OCI-LY7 (cell line): ENCODE measurements around the gene CPTP. TPM values are rescaled to one million over a fixed set of nuclear protein-coding genes. Genes with fewer than 3 reads are reported as not detected.

Source experiments
- BruUV-seq: library from RNA; stranded (reverse); fragments of 400-500 nt; replicated peaks from 2 replicates; lab custom pipeline; 2021; lab: Mats Ljungman, UMichigan
- CTCF ChIA-PET: fragments of 300-600 bp; sonication (Branson Sonifier 250); formaldehyde crosslinking; loops from one replicate; lab custom pipeline; 2022; ENCODE audit warnings: antibody characterized with exemption; ENCODE audit not compliant: unreplicated experiment; lab: Charles Lee
- POLR2A ChIA-PET: fragments of 300-600 bp; sonication (Branson Sonifier 250); formaldehyde crosslinking; loops from one replicate; lab custom pipeline; 2022; ENCODE audit warnings: antibody characterized with exemption; lab: Charles Lee
- DNase-seq: peaks from one replicate; pipeline ENCODE4 v3.0.0-alpha.2; 2015; ENCODE audit warnings: low spot score
- H2AFZ ChIP-seq: fragments of 200-600 bp; sonication (generic), shearing (Covaris generic); 2 replicates; pipeline ENCODE4 v1.6.1; 2014; ENCODE audit warnings: mild to moderate bottlenecking, antibody characterized with exemption, low read length, moderate library complexity
- H3K27ac ChIP-seq: fragments of 200-600 bp; sonication (generic); 2 replicates; pipeline ENCODE4 v1.5.1; 2014; ENCODE audit warnings: mixed run types, low read depth, mild to moderate bottlenecking, moderate library complexity, low read length, inconsistent platforms; ENCODE audit not compliant: poor library complexity, severe bottlenecking
- H3K36me3 ChIP-seq: fragments of 200-600 bp; sonication (generic); 2 replicates; pipeline ENCODE4 v1.6.1; 2014; ENCODE audit warnings: mild to moderate bottlenecking, antibody characterized with exemption, low read length, moderate library complexity, mixed read lengths; ENCODE audit not compliant: insufficient read depth
- H3K4me1 ChIP-seq: fragments of 200-600 bp; sonication (generic); 2 replicates; pipeline ENCODE4 v1.5.1; 2014; ENCODE audit warnings: mild to moderate bottlenecking, low read length; ENCODE audit not compliant: insufficient read depth, poor library complexity, severe bottlenecking
- H3K4me2 ChIP-seq: fragments of 200-600 bp; sonication (generic); 2 replicates; pipeline ENCODE4 v1.6.1; 2014; ENCODE audit warnings: mild to moderate bottlenecking, low read length
- H3K4me3 ChIP-seq: fragments of 200-600 bp; sonication (generic); 2 replicates; pipeline ENCODE4 v1.5.1; 2014; ENCODE audit warnings: mild to moderate bottlenecking, low read depth, low read length; ENCODE audit not compliant: poor library complexity, severe bottlenecking
- H3K79me2 ChIP-seq: fragments of 200-600 bp; sonication (generic); 2 replicates; pipeline ENCODE4 v1.6.1; 2016; ENCODE audit warnings: low read depth, mild to moderate bottlenecking, low read length, moderate library complexity, mixed read lengths; ENCODE audit not compliant: insufficient read depth
- H3K9me2 ChIP-seq: fragments of 200-600 bp; sonication (generic); 2 replicates; pipeline ENCODE4 v1.6.1; 2016; ENCODE audit warnings: mild to moderate bottlenecking, low read length, mixed read lengths; ENCODE audit not compliant: insufficient read depth
- H3K9me3 ChIP-seq: fragments of 200-600 bp; sonication (generic); 2 replicates; pipeline ENCODE4 v1.6.1; 2014; ENCODE audit warnings: mild to moderate bottlenecking, mixed run types, low read length, mixed read lengths
- H4K20me1 ChIP-seq: fragments of 200-600 bp; sonication (generic); 2 replicates; pipeline ENCODE4 v1.6.1; 2014; ENCODE audit warnings: mild to moderate bottlenecking, antibody characterized with exemption, low read length, moderate library complexity, mixed read lengths; ENCODE audit not compliant: insufficient read depth
- EZH2phosphoT487 ChIP-seq: fragments of 200-600 bp; sonication (generic); IDR thresholded peaks from 2 replicates; pipeline ENCODE4 v1.6.1; 2018; ENCODE audit warnings: low read depth, borderline replicate concordance, mild to moderate bottlenecking, mixed run types, antibody characterized with exemption, low read length, moderate library complexity, mixed read lengths
- intact Hi-C: fragments of 100-400 bp; cut with micrococcal nuclease; formaldehyde crosslinking; loops from one replicate; pipeline ENCODE4 v1.10.0; 2022; ENCODE audit not compliant: unreplicated experiment
- total RNA-seq, 2 experiments: library from RNA; depleted of rRNA in 1 of 2; stranded (reverse); fragments of >200 nt in 1 of 2; shearing (Covaris generic) in 1 of 2; gene quantifications; 2 replicates each; pipeline ENCODE4 v1.2.3, GENCODE V29; 2014 to 2022
- TF ChIP-seq, protein P1 (sequence below): fragments of 200-600 bp; sonication (generic); conservative IDR thresholded peaks from 2 replicates; pipeline ENCODE4 v1.5.1; 2014; ENCODE audit warnings: mild to moderate bottlenecking, antibody characterized with exemption, low read length, moderate library complexity, mixed read lengths

CPTP gene
- total RNA-seq, 2 experiments from 2014 or later, result 16.6 to 20.6 TPM

DNA sequence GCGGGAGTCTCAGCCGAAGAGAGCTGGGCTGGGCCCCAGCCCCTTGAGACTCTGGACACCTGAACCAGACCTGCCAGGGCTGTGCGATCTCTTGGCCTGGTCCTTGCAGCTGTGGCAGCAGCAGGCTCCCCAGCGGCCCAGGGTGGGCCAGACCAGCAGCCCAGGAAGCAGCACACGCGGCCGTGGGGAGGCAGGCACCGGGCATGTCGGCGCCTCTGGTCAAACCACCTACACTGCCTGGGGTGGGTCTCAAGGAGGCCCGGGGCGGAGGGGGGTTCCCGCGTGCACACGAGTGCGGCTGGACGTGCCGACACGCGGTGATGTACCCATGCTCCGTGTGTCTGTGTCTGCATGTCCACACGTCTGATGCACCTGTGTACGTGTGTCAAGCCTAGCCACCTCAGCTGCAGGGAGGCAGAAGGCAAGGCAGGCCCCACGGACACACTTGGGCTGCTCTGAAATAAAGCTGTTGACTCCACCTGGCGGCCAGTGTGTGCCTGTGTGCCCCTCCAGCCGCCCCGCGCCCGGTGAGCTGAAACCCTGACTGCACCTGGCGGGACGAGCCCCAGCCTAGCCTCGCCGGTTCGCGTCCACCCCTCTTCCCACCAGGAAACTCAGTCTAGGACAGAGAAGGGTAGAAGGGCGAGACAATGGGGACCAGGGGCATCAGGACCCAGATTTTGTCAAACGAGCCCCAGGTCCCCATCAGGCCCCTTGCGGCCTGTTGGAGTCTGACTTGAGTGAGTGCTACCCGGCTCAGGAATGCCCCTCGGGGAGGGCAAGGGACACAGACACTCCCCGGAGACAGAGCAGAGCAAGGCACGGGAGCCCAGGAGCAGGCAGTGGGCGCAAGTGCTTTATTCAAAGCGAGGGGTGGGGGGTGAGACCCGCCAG is 32.8 kb upstream of the CPTP start:
- H2AFZ ChIP-seq, result no peak overlapping the region
- TF ChIP-seq, protein P1, sequence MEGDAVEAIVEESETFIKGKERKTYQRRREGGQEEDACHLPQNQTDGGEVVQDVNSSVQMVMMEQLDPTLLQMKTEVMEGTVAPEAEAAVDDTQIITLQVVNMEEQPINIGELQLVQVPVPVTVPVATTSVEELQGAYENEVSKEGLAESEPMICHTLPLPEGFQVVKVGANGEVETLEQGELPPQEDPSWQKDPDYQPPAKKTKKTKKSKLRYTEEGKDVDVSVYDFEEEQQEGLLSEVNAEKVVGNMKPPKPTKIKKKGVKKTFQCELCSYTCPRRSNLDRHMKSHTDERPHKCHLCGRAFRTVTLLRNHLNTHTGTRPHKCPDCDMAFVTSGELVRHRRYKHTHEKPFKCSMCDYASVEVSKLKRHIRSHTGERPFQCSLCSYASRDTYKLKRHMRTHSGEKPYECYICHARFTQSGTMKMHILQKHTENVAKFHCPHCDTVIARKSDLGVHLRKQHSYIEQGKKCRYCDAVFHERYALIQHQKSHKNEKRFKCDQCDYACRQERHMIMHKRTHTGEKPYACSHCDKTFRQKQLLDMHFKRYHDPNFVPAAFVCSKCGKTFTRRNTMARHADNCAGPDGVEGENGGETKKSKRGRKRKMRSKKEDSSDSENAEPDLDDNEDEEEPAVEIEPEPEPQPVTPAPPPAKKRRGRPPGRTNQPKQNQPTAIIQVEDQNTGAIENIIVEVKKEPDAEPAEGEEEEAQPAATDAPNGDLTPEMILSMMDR, result peak; percentile 85
- TF ChIP-seq EZH2phosphoT487, result no peak
- intact Hi-C loops, result loop anchor here (2.0 kb wide), 2 partner anchors 169 to 259 kb away; no protein-coding TSS in a partner anchor
- ChIA-PET POLR2A (no interaction called here), CTCF (interaction anchor here (0.5 to 1.1 kb wide), 5 partner anchors 8 to 1125 kb away, joined by 3 to 5 read pairs (median 4); no protein-coding TSS in a partner anchor)
- no peak overlapping the region for H3K4me3 ChIP-seq
- DNase-seq, result peak; percentile 85
- no peaks in the 10 kb centered on the region for H3K4me1 ChIP-seq
- no peaks in the 10 kb centered on the region for H3K36me3 ChIP-seq
- H3K9me3 ChIP-seq, result no peaks in the 10 kb centered on the region
- no peaks in the 10 kb centered on the region for H3K79me2 ChIP-seq
- H3K4me2 ChIP-seq, result no peak overlapping the region
- BruUV-seq, result no TSS peak
- H3K27ac ChIP-seq, result no peak overlapping the region
- no peaks in the 10 kb centered on the region for H4K20me1 ChIP-seq
- no peaks in the 10 kb centered on the region for H3K9me2 ChIP-seq

DNA sequence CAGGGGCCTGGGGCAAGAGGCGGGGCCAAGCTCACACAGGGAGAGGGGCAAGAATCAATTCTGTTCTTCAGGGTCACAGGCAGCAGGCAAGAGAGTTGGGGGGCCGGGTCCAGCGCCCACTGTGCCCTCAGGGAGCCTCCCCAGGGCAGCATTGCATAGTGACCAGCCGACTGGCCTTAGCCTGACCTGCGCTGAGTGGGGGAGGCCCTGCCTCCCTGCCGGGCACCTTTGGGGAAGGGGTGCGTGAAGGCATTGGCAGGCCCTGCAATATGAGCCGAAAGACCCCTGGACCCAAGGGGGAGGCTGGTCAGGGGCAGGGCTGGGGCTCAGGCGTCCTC is 32.2 kb upstream of the CPTP start:
- TF ChIP-seq EZH2phosphoT487, result no peak
- TF ChIP-seq, protein P1, result no peak
- Histone ChIP-seq H3K4me3 (no peak overlapping the region), H4K20me1 (no peaks in the 10 kb centered on the region), H3K4me2 (no peak overlapping the region), H3K9me2 (no peaks in the 10 kb centered on the region), H3K4me1 (no peaks in the 10 kb centered on the region), H3K36me3 (no peaks in the 10 kb centered on the region), H3K9me3 (no peaks in the 10 kb centered on the region), H3K79me2 (no peaks in the 10 kb centered on the region), H2AFZ (no peak overlapping the region), H3K27ac (no peak overlapping the region)
- ChIA-PET POLR2A (no interaction called here), CTCF (interaction anchor here (0.5 to 1.1 kb wide), 3 partner anchors 8 to 1125 kb away, joined by 3 to 5 read pairs (median 4); no protein-coding TSS in a partner anchor)
- no peak for DNase-seq
- intact Hi-C loops, result loop anchor here (2.0 kb wide), 1 partner anchor 170 kb away; no protein-coding TSS in a partner anchor
- BruUV-seq, result no TSS peak

DNA sequence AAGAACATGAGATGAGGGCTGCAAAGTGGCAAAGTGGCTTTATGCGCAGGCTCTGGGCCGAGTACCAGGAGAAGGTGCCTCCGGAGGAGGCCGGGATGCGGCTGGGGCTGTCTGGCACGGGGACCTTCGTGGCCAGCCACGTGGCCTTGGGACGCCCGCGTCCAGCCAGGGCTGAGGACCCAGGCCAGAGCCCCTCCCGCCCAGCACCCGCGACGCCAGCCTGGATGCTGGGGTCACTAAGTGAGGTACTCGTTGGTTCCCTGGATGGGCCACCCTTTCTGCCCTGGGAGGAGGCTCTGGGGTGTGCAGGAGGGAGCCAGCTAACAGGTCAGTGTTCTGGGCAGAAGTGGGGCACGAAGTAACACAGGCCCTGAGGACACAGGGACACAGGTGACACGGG is 31.8 kb upstream of the CPTP start:
- Histone ChIP-seq H3K27ac (no peak overlapping the region), H3K79me2 (no peaks in the 10 kb centered on the region), H4K20me1 (no peaks in the 10 kb centered on the region), H3K4me1 (no peaks in the 10 kb centered on the region), H3K36me3 (no peaks in the 10 kb centered on the region), H3K9me3 (no peaks in the 10 kb centered on the region), H3K4me2 (no peak overlapping the region), H3K4me3 (no peak overlapping the region), H3K9me2 (no peaks in the 10 kb centered on the region), H2AFZ (no peak overlapping the region)
- TF ChIP-seq, protein P1, result no peak
- no peak for TF ChIP-seq EZH2phosphoT487
- no TSS peak for BruUV-seq
- ChIA-PET CTCF (no interaction called here), POLR2A (no interaction called here)
- intact Hi-C loops, result loop anchor here (2.0 kb wide), 1 partner anchor 170 kb away; no protein-coding TSS in a partner anchor
- no peak for DNase-seq
